NCI-H446 (cell line): ENCODE data around the gene TMEM266.

Experiments
- DNase-seq, 2 experiments: peaks; one replicate each; lab custom pipeline; 2025; lab: John Stamatoyannopoulos, UW

The TMEM266 gene

DNA sequence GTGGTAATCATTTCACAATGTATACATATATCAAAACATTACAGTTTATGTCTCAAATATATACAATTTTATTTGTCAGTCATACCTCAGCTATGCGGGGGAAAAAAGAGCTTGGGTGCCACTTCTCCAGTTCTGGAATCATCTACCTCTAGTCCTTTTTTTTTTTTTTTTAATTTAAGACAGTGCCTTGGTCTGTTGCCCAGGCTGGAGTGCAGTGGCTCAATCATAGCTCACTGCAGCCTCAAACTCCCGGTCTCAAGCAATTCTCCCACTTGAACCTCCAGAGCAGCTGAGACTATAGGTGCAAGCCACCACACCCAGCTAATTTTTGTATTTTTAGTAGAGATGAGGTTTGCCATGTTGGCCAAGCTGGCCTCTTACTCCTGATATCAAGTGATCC lies 67.4 kb downstream of the TMEM266 start:
- no peak for DNase-seq

GRCh38 chr15:76127880-76128279 lies 68.1 kb downstream of the TMEM266 start:
- no peak for DNase-seq

DNA sequence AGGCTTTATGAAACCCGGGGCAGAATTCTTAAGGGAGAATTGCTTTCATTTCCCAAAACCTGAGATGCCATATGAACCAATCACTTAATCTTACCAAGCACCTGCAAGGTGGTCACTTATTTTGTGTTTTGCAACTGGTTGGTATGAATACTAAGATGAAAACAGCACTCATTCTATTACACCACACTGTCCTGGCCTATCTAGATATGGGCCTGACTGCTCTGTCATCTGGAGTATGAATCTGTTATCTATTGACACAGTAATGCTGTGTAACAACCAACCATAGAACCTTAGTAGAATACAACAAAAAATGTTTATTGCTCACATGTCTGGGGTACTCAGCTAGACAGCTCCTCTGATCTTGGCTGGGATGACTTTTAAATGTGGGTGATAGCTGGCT lies 74.8 kb downstream of the TMEM266 start:
- no peak for DNase-seq

DNA sequence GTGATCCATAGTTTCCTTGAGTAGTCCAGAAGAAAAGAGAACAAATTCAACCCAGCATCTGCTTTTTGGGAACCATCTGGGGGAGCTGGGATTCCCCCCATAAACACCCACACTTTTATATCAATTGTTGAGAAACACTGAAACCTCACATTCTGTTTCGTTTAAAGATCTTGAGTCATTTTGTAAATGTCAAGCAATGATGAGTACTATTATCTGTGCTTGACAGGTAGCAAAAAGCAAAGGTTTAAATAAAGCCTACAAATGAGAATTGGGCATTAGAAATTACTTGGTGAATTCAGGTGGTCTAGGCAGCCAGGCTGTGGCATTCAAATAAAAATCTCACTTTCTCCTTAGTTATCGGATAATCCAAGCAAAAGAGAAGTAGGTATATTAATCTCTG lies 75.7 kb downstream of the TMEM266 start:
- DNase-seq = no peak

DNA sequence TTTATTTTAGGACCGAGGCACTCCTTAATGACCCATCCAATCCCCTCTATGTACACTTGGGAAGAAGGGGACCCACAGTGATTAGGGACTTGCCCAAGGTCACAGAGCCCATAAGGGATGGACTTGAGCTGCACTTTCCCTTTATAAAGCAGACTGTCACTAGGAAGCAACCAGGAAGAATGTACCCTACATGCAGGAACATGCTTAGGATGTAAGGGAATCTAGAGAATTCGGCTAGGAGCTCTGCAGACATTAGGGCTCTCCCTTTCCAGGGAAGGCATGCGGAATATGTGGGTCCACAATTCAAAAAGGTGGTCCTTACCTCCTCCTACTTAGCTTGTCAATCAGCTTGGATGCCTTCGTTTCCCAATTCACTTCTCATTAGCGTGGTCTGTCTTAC lies 78.7 kb downstream of the TMEM266 start:
- no peak for DNase-seq

DNA sequence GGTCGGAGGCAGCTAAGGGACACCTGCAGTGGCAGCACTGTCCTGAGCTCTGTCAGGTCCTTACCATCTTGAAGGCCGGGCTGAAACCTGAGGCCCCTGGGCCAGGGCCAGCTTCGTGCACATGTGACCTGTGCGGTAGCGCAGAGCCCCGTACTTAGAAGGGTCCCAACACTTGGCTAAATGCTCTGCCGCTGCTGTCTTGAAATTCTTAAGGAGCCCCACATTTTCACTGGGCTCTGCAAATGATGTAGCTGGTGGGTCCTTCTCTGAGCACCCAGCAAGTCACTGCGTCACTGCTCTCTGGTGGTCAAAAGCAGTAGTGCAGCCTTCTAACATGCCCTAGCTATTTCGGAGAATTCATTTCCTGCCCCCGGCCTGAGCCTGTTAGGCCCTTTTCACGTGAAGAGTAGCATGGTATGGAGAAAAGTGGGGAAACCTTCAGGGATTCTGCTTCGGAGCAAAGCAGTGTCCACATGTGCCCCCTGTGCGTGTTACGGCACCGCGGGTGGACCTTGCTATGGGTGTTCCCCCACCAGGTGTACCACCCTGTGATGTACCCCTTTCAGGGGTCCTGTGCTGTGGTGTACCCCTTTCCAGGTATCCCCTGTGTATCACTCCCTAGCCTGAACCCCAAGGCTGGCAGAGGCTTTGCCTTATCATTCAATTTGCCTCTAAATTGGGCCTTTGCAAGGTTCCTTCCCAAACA lies 79.7 kb downstream of the TMEM266 start:
- DNase-seq = peak; percentile 27 to 73

GRCh38 chr15:76140074-76140464 lies 80.3 kb downstream of the TMEM266 start:
- no peak for DNase-seq

DNA sequence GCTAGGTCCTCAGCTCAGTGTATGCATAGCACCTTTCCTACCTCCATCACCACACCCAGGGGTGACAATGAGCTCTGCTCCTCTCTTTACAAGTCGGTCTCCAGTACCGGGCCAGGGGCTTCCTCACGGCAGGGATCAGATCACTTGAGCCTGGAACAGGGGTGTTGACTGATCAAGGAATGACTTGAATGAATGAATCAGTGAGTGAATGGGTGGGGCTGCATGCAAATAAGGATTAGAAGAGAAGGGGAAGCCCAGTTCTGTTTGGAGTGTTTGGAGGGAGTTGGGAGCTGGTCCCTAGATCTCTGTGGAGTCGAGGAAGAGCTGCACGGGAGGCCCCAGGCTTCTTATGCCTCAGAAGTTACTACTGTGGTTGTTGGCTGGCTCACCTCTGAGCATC lies 87.0 kb downstream of the TMEM266 start:
- DNase-seq = no peak

GRCh38 chr15:76147906-76148570 lies 88.3 kb downstream of the TMEM266 start:
- peak in 1 of 2 experiments; percentile 46 for DNase-seq

GRCh38 chr15:76149291-76149915 lies 89.6 kb downstream of the TMEM266 start:
- peak; percentile 3 to 15 for DNase-seq

- DNase-seq = peak; percentile 44 to 80
Measured at GRCh38 chr15:76150513-76150912, 90.7 kb downstream of the TMEM266 start.

GRCh38 chr15:76150971-76151598 lies 91.3 kb downstream of the TMEM266 start:
- DNase-seq = peak; percentile 64 to 86

- DNase-seq = no peak
Measured at GRCh38 chr15:76151599-76151974, 91.8 kb downstream of the TMEM266 start.

- DNase-seq = no peak
Measured at GRCh38 chr15:76152197-76152596, 92.4 kb downstream of the TMEM266 start.

DNA sequence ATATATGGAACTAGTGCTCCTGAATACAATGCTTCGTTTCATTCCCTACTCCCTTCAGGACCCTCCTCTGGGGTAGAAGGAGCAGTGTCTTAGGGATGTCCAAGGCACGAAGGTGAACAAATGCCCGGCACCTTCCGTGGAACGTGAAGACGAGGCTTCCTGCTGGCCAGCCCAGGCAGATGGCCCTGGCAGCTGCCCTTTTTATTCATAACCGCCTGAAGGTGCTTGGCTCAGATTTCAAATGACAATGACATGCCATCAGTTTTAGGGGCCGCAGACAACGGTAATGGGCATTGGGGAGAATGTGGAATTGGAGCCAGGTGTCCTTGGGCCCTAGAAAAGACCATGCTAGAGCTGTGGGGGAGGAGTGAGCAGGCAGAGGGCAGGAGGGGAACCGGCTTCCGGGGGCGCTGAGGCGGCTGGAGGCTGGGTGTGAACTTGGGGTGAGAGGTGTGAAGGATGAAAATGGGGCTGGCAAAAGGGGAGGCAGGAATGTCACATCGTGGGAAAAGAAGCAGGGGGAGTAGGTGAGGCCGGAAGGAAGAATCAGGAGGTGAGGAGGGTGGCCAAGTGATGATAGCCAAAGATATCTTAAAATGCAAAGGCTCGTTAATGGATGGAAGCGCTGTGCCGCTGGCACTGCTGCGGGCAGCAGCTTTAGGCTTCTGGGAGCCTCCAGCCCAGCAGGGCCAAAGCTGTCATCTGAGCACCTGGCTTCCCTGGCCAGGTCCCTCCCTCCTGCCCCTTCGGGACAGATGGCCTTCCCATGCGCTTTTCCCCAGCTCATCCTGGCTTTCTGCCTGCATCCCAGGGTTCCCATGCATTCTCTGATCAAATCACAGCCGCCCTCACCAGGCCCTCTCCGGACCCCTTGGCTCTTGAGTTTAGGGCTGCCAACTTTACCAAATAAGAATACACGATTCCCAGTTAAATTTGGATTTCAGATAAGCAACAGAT lies 93.7 kb downstream of the TMEM266 start:
- peak; percentile 16 to 60 for DNase-seq

- DNase-seq = no peak
Measured at GRCh38 chr15:76155731-76156130, 95.9 kb downstream of the TMEM266 start.

DNA sequence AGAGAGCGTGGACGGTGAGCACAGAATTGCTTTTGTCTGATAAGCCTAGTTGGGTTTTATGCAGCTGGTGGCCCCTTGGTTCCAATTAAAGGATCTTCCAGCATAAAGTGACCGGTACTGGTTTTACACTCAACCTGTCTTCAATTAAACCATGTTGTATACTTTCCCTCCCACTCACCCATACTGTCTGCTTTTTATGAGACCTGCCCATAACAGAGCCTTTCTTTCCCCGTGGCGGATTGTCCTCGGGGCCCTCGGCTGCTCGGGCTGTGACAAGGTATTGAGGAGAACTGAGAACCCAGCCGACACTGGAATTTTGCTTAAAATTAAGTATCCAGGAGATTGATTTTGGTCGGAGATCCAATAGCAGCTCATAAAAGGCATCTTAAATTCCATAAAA lies 98.4 kb downstream of the TMEM266 start:
- no peak for DNase-seq

DNA sequence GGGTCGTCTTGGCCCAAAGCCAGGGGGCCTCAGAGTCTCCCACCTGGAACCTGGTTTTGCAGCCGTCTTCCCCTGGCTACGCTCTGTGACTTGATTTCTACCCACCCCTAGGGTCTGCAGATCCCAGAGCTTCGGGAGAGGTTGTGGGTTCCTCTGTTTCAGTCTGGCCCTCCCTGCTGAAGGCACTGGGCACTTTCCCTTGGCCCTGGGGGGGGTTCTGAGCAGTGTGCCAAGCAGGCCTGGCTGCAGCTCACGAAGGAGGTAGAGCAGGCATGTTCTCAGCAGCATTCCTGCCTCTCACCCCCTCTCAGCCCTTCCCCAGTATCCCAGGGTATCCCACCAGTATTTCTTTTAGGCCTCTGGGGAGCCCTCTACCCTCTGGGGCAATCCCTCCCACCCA lies 99.0 kb downstream of the TMEM266 start:
- DNase-seq = no peak

DNA sequence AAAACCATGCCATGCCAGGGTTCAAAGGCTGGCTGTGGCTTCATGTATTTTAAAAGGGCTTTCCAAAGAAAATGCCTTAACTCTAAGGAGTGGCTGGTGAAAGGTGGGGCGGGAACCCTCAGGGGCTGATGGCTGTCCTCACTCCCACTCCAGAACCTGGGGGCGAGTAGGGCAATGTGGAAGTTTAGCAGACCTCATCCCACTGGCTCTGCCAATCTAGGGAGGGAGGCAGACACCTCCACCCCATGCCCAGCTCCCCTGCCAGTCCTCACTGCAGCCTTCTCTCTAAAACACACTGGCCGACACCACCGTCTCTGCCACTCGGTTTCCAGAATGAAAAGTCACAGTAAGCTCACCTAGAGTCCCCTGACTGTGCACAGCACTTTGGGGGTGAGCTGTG lies 99.5 kb downstream of the TMEM266 start:
- no peak for DNase-seq

- no peak for DNase-seq
Measured at GRCh38 chr15:76160426-76161152, 100.8 kb downstream of the TMEM266 start.
